Measurements from ENCODE around the gene FRMD4B.

GRCh38 chr3:69318410-69318809 lies 67.5 kb downstream of the FRMD4B start:
- TF ChIP-seq CTCF (IDR thresholded peaks at IDR 0.05) (no peak), POLR2AphosphoS5 (IDR thresholded peaks at IDR 0.05) (no peak), POLR2A (IDR thresholded peaks at IDR 0.05) (no peak), EP300 (IDR thresholded peaks at IDR 0.05) (no peak)

Data from upper lobe of left lung (tissue), 4 donors.